Subcutaneous preadipocyte (primary cell): ENCODE data around the gene GADD45A. TPM values are rescaled to one million over a fixed set of nuclear protein-coding genes. Genes with fewer than 3 reads are reported as not detected.

Experiments used
- small RNA-seq: library from RNA; depleted of rRNA; stranded (forward); fragments of <200 nt; gene quantifications from one replicate; pipeline ENCODE3, GENCODE V24; 2012
- total RNA-seq: library from RNA; depleted of rRNA; stranded (reverse); fragments of >200 nt; gene quantifications from 2 replicates; pipeline ENCODE4 v1.2.3, GENCODE V29; 2012

GADD45A gene
- 15.8 and 17.4 TPM in 2 replicates for total RNA-seq

GRCh38 chr1:67685067-67685557, at the start of gene GADD45A:
TSS of gene GADD45A (plus strand) at chr1:67685201. CDS start at chr1:67685495, 294 bp downstream.

Small RNA genes within 50 kb of the gene (small RNA-seq; reads per million reads assigned to genes)
- gene RN7SL392P: not detected

Other genes starting within 250 kb of the GADD45A start
- 160 and 171 TPM in 2 replicates for gene GNG12, start 148.3 kb downstream of the GADD45A start, total RNA-seq